GM12878 (cell line): ENCODE measurements around the gene ZNF775. TPM values are rescaled to one million over a fixed set of nuclear protein-coding genes. Genes with fewer than 3 reads are reported as not detected.

Experiments
- ATF3 ChIP-seq: IDR thresholded peaks from 2 replicates; pipeline ENCODE4 v1.6.1; 2011; ENCODE audit warnings: low read depth, mild to moderate bottlenecking, low read length, moderate library complexity, borderline replicate concordance; ENCODE audit errors: extremely low read depth
- CHD1 ChIP-seq: IDR thresholded peaks from 2 replicates; pipeline ENCODE4 v1.6.1; 2012; ENCODE audit warnings: low read depth, low read length, improper control_type of control experiment
- CHD2 ChIP-seq: IDR thresholded peaks from 2 replicates; pipeline ENCODE4 v1.6.1; 2011; ENCODE audit warnings: low read depth, low read length, improper control_type of control experiment, borderline replicate concordance
- DPF2 ChIP-seq: fragments of 450-650 bp; IDR thresholded peaks from 2 replicates; pipeline ENCODE4 v1.6.1; 2017; ENCODE audit warnings: mild to moderate bottlenecking
- E2F8 ChIP-seq: fragments of 450-650 bp; IDR thresholded peaks from 2 replicates; pipeline ENCODE4 v1.6.1; 2018; ENCODE audit warnings: mild to moderate bottlenecking, low read depth, moderate library complexity; ENCODE audit not compliant: partially characterized antibody
- MLLT1 ChIP-seq: fragments of 450-650 bp; IDR thresholded peaks from 2 replicates; pipeline ENCODE4 v1.6.1; 2016; ENCODE audit warnings: mild to moderate bottlenecking
- MXI1 ChIP-seq: fragments of 150-350 bp; IDR thresholded peaks from 2 replicates; pipeline ENCODE4 v1.6.1; 2011; ENCODE audit warnings: low read depth, mild to moderate bottlenecking, inconsistent platforms, low read length, improper control_type of control experiment
- POLR2AphosphoS2 ChIP-seq: IDR thresholded peaks from 2 replicates; pipeline ENCODE4 v1.6.1; 2011; ENCODE audit warnings: low read depth, mild to moderate bottlenecking, low read length, improper control_type of control experiment, moderate library complexity
- POU2F2 ChIP-seq: IDR thresholded peaks from 3 replicates; pipeline ENCODE4 v1.6.1; 2011; ENCODE audit warnings: low read depth, mild to moderate bottlenecking, low read length, borderline replicate concordance
- PRDM15 ChIP-seq: fragments of 450-650 bp; formaldehyde crosslinking; IDR thresholded peaks from 2 replicates; pipeline ENCODE4 v1.4.0; 2020; ENCODE audit warnings: mild to moderate bottlenecking, moderate library complexity
- SIN3A ChIP-seq: IDR thresholded peaks from 2 replicates; pipeline ENCODE4 v1.6.1; 2012; ENCODE audit warnings: low read depth, low read length, improper control_type of control experiment
- TAF1 ChIP-seq: IDR thresholded peaks from 2 replicates; pipeline ENCODE4 v1.6.1; 2011; ENCODE audit warnings: mild to moderate bottlenecking, low read depth, low read length, borderline replicate concordance
- TCF3 ChIP-seq: IDR thresholded peaks from 2 replicates; pipeline ENCODE4 v1.6.1; 2012; ENCODE audit warnings: low read depth, mild to moderate bottlenecking, low read length, borderline replicate concordance; ENCODE audit not compliant: insufficient read depth
- USF1 ChIP-seq: IDR thresholded peaks from 2 replicates; pipeline ENCODE4 v1.6.1; 2011; ENCODE audit warnings: borderline replicate concordance, low read depth, mild to moderate bottlenecking, moderate library complexity, mixed read lengths, low read length; ENCODE audit not compliant: insufficient read depth; ENCODE audit errors: extremely low read length
- polyA plus RNA-seq, 11 experiments: library from polyadenylated mRNA; depleted of rRNA in 4 of 11; unstranded in 6 of 11; stranded (reverse) in 5 of 11; fragments of >200 nt; fragmentation: Nextera tagmentation in 4 of 11; fragmentation: Illumina TruSeq in 1 of 11; extraction: Ambion mirVana in 4 of 11; extraction: Trizol in 1 of 11; gene quantifications; 1 replicate in 1 of 11; 2 replicates in 10 of 11; pipeline versions ENCODE4 v1.2.1 to v1.2.3, GENCODE V29; 2011 to 2016; ENCODE audit warnings: inconsistent platforms in 2 of 11, missing spikeins in 2 of 11, low read depth in 1 of 11
- total RNA-seq, 4 experiments: library from RNA; depleted of rRNA in 3 of 4; stranded (reverse); fragments of >200 nt in 3 of 4; fragmentation: Illumina TruSeq in 1 of 4; extraction: Trizol in 1 of 4; gene quantifications; 2 replicates each; pipeline versions ENCODE4 v1.2.1 to v1.2.3, GENCODE V29; 2013 to 2021

The ZNF775 gene
- total and polyA plus RNA-seq, 10 of the 15 experiments (the other 5 are each of a cell fraction or from before 2014, with no cell fraction given): 0.05 to 14.3 (median 2.1) TPM

- no peak for TF ChIP-seq E2F8
- 0 out of 2 replicates have a peak, but pooled peaks have one; percentile 2 for TF ChIP-seq DPF2
- TF ChIP-seq CHD2: 0 out of 2 replicates have a peak, but pooled peaks have one; percentile 31
- TF ChIP-seq SIN3A: 0 out of 2 replicates have a peak, but pooled peaks have one; percentile 48
- no peak for TF ChIP-seq ATF3
- TF ChIP-seq PRDM15 (CRISPR knock-in tag): peak; percentile 20; the same call in 1 of the 2 replicates
- TF ChIP-seq MXI1: 0 out of 2 replicates have a peak, but pooled peaks have one; percentile 29
- 0 out of 3 replicates have a peak, but pooled peaks have one; percentile 14 for TF ChIP-seq POU2F2
- peak; percentile 53; the same call in 1 of the 2 replicates for TF ChIP-seq POLR2AphosphoS2
- TF ChIP-seq CHD1: peak; percentile 87; the same call in 1 of the 2 replicates
- TF ChIP-seq USF1: no peak
- TF ChIP-seq MLLT1: peak; percentile 69
- 0 out of 2 replicates have a peak, but pooled peaks have one; percentile 1 for TF ChIP-seq TAF1
- no peak for TF ChIP-seq TCF3
Measured at GRCh38 chr7:150379441-150380379, 580 bp downstream of the ZNF775 start (continued).
